SK-N-SH treated with all-trans-retinoic acid at 6 μM for 48 hours (cell line): ENCODE data around the gene PLA2G4A.

ENCODE experiments used
- ARNTL ChIP-seq: fragments of 450-650 bp; formaldehyde crosslinking; IDR thresholded peaks from 2 replicates; pipeline ENCODE4 v1.5.0; 2020; ENCODE audit warnings: low read depth, mild to moderate bottlenecking, moderate library complexity, borderline replicate concordance
- GLIS3 ChIP-seq: fragments of 250-450 bp; sonication (Bioruptor Pico); IDR thresholded peaks from 2 replicates; pipeline ENCODE4 v1.5.0; 2020; ENCODE audit warnings: mild to moderate bottlenecking, moderate library complexity
- PPARA ChIP-seq: fragments of 250-450 bp; sonication (Bioruptor Pico); IDR thresholded peaks from 2 replicates; pipeline ENCODE4 v1.5.0; 2020; ENCODE audit warnings: mild to moderate bottlenecking, borderline replicate concordance
- ZNF70 ChIP-seq: fragments of 450-650 bp; formaldehyde crosslinking; IDR thresholded peaks from 2 replicates; pipeline ENCODE4 v1.5.0; 2020; ENCODE audit warnings: mild to moderate bottlenecking, moderate library complexity

GRCh38 chr1:186834399-186834958, 5.7 kb downstream of the PLA2G4A start:
- no peak for TF ChIP-seq ARNTL (CRISPR knock-in tag)
- TF ChIP-seq ZNF70, result no peak
- no peak for TF ChIP-seq GLIS3
- TF ChIP-seq PPARA, result no peak
